ENCODE data around the gene MYF5.

MYF5 gene

GRCh38 chr12:80708259-80708974, 8.3 kb upstream of the MYF5 start:
- DNase-seq: no peak

- DNase-seq: no peak
Observed at GRCh38 chr12:80708975-80709328, 7.8 kb upstream of the MYF5 start.

- no peak for DNase-seq
Observed at GRCh38 chr12:80709811-80710726, 6.6 kb upstream of the MYF5 start.

DNA sequence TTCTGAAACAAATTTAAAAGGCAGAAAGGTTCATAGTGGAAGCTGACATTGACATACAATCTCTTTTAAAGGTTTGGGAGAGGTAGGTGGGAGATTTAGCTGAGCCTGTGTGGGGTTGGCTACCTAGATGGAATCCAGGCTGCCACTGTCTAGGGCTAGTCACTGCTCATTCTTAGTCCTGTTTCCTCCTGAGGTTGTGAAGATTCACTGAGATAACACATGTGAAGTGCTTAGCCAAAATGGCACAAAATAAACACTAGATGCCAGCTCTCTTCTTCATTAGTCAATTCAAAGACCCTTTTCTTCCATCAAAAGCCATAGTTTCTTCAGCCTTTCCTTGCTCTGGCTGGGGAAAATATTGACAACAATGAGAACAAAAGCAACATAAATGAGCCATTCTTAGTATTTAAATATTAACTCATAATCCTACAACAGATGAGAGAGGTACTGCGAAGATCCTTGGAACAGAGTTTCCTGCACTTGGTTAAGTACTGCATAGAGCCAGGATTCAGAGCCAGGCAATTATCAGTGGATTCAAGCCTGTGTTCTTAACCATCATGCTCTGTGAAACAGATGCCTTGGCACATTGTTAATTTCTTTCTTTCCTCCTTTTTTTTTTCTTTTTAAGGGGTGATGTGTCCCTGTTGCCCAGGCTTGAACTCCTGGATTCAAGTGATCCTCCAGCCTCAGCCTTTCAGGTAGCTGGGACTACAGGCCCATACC, 5.8 kb upstream of the MYF5 start:
- DNase-seq: no peak

DNA sequence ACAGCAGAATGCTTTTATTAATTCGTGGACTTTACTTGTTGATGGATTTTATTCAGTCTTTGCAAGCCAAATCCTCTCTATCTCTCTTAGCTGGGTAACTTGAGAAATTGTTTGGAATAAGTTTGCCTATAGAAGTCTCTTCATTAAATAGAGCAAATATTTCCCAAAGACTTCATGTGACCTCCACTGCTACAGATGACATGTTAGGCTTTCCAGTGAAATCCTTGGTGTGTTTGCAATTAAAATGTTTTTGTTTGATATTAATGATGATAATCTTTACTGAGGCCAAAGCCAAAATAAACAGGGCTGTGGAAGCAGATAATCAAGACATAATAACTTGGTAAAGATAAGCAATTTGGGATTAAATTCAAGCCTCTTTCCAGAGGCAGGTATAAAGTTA, 4.8 kb upstream of the MYF5 start:
- no peak for DNase-seq

- no peak for DNase-seq
Observed at GRCh38 chr12:80712866-80713265, 3.8 kb upstream of the MYF5 start.

DNA sequence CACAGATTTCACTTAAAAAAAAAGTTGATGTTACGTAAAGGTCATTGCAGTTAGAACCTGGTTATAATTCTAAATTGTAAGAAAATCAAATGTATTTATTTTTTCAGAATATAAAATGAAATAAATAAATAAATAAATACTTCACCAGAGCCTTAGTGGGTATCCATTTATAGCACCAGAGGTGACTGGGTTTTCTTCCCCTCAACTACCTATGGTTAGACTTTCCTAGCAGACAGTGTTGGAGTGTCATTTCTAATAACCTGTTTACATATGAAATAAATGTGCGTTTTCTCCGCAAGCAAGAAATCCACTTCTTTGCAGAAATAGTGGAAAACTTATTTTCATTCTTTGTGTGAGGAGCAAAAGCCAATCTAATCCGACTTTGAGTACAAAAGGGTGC, 3.3 kb upstream of the MYF5 start:
- DNase-seq: no peak

- DNase-seq: no peak
Observed at GRCh38 chr12:80714055-80714454, 2.7 kb upstream of the MYF5 start.

DNA sequence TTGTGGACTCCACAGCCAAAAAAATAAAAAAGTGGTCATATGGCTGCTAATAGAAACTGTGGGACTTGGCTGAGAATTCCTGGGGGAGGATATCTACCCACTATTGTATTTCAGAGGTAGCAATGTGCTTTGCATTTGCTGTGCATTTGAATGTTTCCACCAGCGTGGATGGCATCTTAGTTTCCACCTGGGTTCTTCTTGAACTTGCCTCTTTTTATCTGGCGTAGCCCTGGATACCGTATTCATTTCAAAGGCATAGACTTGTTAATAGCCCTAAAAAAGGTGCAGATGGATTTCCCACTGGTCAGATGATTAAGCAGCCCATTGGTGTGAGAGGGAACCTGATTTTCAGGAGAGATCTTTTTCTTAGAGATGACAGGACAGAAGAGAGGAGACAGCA, 1.9 kb upstream of the MYF5 start:
- DNase-seq: no peak

- no peak for DNase-seq
Observed at GRCh38 chr12:80715713-80716249, 931 bp upstream of the MYF5 start.

GRCh38 chr12:80717856-80718255, 1.1 kb downstream of the MYF5 start:
- no peak for DNase-seq

DNA sequence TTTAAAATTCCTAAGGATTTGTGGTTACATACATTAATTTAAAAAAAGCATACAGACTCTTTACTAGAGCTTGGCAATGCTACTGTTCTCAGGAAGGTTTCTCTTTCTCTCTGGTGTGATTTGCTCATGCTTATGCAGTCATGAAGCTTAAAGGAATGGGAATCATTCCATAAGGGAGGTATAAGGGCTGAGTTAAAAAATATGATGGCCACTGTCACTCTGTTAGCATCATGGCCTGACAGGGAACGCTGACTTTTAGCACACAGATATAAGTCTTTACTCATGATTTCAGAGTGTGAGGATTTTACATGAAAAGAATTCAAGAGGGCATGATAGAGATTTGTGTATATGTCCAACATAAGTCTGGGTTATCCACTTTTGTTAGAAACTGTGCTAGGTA, 3.8 kb downstream of the MYF5 start:
- no peak for DNase-seq

DNA sequence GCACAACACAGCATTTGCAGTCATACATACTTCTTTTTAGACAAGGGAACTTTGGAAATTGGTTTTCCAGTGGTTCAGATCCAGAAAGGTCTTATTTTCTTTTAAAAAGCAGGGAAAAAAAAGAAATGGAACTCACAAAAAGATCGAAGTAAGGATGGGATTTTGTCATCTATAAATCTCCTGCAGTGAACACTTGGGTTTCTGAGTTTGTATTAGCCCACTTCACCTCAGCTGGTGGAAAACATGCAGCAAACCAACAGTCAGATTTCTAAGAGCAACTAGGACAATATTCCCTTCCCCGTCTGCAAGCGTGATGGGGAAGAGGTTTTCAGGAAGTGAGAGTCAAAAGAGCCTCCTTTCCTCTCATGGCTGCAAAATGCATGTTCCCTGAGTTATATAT, 4.6 kb downstream of the MYF5 start:
- no peak for DNase-seq

GRCh38 chr12:80745851-80746505, 29.3 kb downstream of the MYF5 start:
- DNase-seq: no peak

GRCh38 chr12:80747800-80748199, 31.1 kb downstream of the MYF5 start:
- DNase-seq: no peak

- DNase-seq: no peak
Observed at GRCh38 chr12:80749456-80749855, 32.7 kb downstream of the MYF5 start.

- no peak for DNase-seq
Observed at GRCh38 chr12:80752464-80752863, 35.8 kb downstream of the MYF5 start.

DNA sequence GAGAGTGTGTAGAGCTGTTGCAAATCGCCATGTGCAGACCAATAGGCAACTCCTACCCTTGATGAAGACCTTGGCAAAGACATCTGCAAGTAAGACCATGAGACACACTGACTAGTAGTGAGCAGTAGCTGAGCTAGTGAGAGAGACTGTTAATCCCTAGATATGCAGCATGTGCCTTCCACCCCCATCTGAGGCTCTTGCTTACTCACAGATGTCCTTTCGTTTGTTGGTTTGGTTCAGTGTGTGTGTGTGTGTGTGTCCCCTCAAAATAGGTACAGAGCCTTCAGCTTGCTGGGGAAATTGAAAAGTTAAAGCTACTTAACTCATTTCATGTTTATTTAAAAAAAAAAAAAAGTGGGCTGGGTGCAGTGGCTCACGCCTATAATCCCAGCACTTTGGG, 37.6 kb downstream of the MYF5 start:
- no peak for DNase-seq

- no peak for DNase-seq
Observed at GRCh38 chr12:80756875-80757274, 40.2 kb downstream of the MYF5 start.

GRCh38 chr12:80761838-80762237, 45.1 kb downstream of the MYF5 start:
- DNase-seq: no peak

- DNase-seq: no peak
Observed at GRCh38 chr12:80763874-80764273, 47.2 kb downstream of the MYF5 start.

DNA sequence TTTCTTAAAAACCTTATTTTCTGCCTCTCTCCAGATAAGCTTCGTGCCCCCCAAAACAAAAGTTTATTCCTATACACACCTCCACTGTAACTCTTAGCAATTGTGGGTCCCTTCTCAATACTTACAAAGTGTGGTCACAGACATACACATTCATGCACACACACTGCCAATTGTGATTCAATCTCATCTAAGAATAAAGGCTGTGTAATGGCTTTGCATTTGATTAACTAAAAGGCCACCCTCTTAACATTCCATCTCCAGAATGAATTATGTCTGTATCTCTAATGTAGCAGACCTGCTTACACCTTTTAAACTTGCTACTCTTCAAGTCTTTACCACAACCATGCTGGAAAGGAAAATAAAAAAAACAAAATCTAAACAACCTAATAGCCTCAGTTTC, 49.5 kb downstream of the MYF5 start:
- no peak for DNase-seq

DNA sequence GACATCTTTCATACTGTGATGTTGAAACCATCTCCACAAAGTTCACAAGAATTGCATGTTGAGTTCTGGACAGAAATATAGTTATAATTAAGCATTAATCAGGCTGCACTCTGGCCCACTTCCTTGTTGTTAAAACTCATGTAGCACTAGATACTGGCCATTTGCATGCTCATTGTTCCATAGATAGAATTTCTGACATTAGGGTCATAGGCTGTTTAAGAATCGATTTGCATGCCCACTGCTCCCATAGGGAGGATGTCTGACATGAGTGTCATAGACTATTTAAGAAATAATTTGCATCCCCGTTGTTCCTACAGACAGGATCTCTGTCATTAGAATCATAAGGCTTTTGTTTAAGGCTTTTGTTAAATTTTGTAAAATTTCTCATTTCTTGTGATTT, 50.2 kb downstream of the MYF5 start:
- DNase-seq: no peak

Data from activated CD4-positive, alpha-beta T cell treated with anti-CD3 and anti-CD28 coated beads, Interleukin-2, amount 50 U/mL, for 4 hours (primary cell).